HEK293 (cell line): Measurements from ENCODE around the gene NCAPD3.

Source experiments
- CTCF ChIA-PET: fragments of 350-600 bp; formaldehyde crosslinking; extraction: SDS; loops from one replicate; lab custom pipeline; 2021; ENCODE audit warnings: antibody characterized with exemption; lab: Yijun Ruan, JAX
- POLR2A ChIA-PET: fragments of 300-600 bp; formaldehyde crosslinking; extraction: SDS; loops from one replicate; lab custom pipeline; 2020; ENCODE audit warnings: antibody characterized with exemption, inconsistent platforms; lab: Yijun Ruan, JAX
- H3K27ac ChIP-seq: fragments of 200-500 bp; sonication (Bioruptor generic); 2 replicates; pipeline ENCODE4 v1.5.1; 2014; ENCODE audit warnings: low read depth, low read length, control low read depth, inconsistent platforms; ENCODE audit errors: extremely low read depth
- H3K36me3 ChIP-seq, 2 experiments: fragments of 200-500 bp in 1 of 2; sonication (Bioruptor generic) in 1 of 2; 1 replicate in 1 of 2; 2 replicates in 1 of 2; pipeline ENCODE4 v1.5.1; 2014 to 2017; ENCODE audit warnings: inconsistent platforms in 2 of 2, low read length in 2 of 2; ENCODE audit not compliant: control insufficient read depth in 2 of 2, insufficient read depth in 1 of 2
- H3K4me1 ChIP-seq: fragments of 200-500 bp; sonication (Bioruptor generic); 2 replicates; pipeline ENCODE4 v1.5.1; 2014; ENCODE audit warnings: mild to moderate bottlenecking, low read length, inconsistent platforms; ENCODE audit not compliant: control insufficient read depth, insufficient read depth
- H3K4me3 ChIP-seq: 2 replicates; pipeline ENCODE4 v1.5.1; 2011; ENCODE audit warnings: low read depth, mild to moderate bottlenecking, control low read depth, low read length, moderate library complexity
- H3K9me3 ChIP-seq: fragments of 200-500 bp; sonication (Bioruptor generic); 2 replicates; pipeline ENCODE4 v1.5.1; 2014; ENCODE audit warnings: low read depth, low read length, inconsistent platforms; ENCODE audit not compliant: control insufficient read depth, insufficient read depth
- BCL11A ChIP-seq: fragments of 450-650 bp; formaldehyde crosslinking; IDR thresholded peaks from 2 replicates; pipeline ENCODE4 v1.5.1; 2016; ENCODE audit warnings: low read depth, missing biosample characterization, missing genetic modification characterization
- HOXD13 ChIP-seq: sonication (generic); formaldehyde crosslinking; IDR thresholded peaks from 2 replicates; pipeline ENCODE4 v1.8.0; 2022; ENCODE audit warnings: missing genetic modification reagents, borderline replicate concordance
- SCRT1 ChIP-seq: fragments of 450-650 bp; formaldehyde crosslinking; IDR thresholded peaks from 2 replicates; pipeline ENCODE4 v1.5.1; 2016; ENCODE audit warnings: missing biosample characterization, missing genetic modification characterization, borderline replicate concordance
- SCRT2 ChIP-seq: fragments of 450-650 bp; formaldehyde crosslinking; IDR thresholded peaks from 2 replicates; pipeline ENCODE4 v1.5.1; 2016; ENCODE audit warnings: missing biosample characterization, missing genetic modification characterization
- ZBTB7A ChIP-seq: fragments of 450-650 bp; formaldehyde crosslinking; IDR thresholded peaks from 2 replicates; pipeline ENCODE4 v1.5.1; 2016; ENCODE audit warnings: low read depth, missing biosample characterization, missing genetic modification characterization
- ZNF184 ChIP-seq: fragments of 450-650 bp; IDR thresholded peaks from 2 replicates; pipeline ENCODE4 v1.5.1; 2018; ENCODE audit warnings: missing biosample characterization, mild to moderate bottlenecking, missing genetic modification characterization
- ZNF391 ChIP-seq: fragments of 450-650 bp; formaldehyde crosslinking; IDR thresholded peaks from 2 replicates; pipeline ENCODE4 v1.5.1; 2016; ENCODE audit warnings: low read depth, missing biosample characterization, missing genetic modification characterization, borderline replicate concordance
- ZNF521 ChIP-seq: fragments of 450-650 bp; formaldehyde crosslinking; IDR thresholded peaks from 2 replicates; pipeline ENCODE4 v1.5.1; 2017; ENCODE audit warnings: missing biosample characterization, mild to moderate bottlenecking, missing genetic modification characterization
- ZNF623 ChIP-seq: fragments of 450-650 bp; formaldehyde crosslinking; IDR thresholded peaks from 2 replicates; pipeline ENCODE4 v1.5.1; 2016; ENCODE audit warnings: missing biosample characterization, missing genetic modification characterization
- ZNF626 ChIP-seq: fragments of 450-650 bp; sonication (Bioruptor Pico); formaldehyde crosslinking; IDR thresholded peaks from 2 replicates; pipeline ENCODE4 v1.5.1; 2018; ENCODE audit warnings: missing biosample characterization, missing genetic modification characterization, inconsistent platforms
- ZNF629 ChIP-seq: fragments of 450-650 bp; formaldehyde crosslinking; IDR thresholded peaks from 2 replicates; pipeline ENCODE4 v1.5.1; 2017; ENCODE audit warnings: missing biosample characterization, missing genetic modification characterization
- ZNF658 ChIP-seq: fragments of 450-650 bp; formaldehyde crosslinking; IDR thresholded peaks from 2 replicates; pipeline ENCODE4; 2016; ENCODE audit warnings: missing biosample characterization, missing genetic modification characterization
- ZNF830 ChIP-seq: fragments of 450-650 bp; IDR thresholded peaks from 2 replicates; pipeline ENCODE4 v1.5.0; 2018; ENCODE audit warnings: missing biosample characterization, missing genetic modification characterization, low read depth, mild to moderate bottlenecking, moderate library complexity
- TF ChIP-seq, protein P1 (sequence below): fragments of 450-650 bp; formaldehyde crosslinking; IDR thresholded peaks from 2 replicates; pipeline ENCODE4 v1.5.1; 2016; ENCODE audit warnings: missing biosample characterization, missing genetic modification characterization
- TF ChIP-seq, protein P2 (sequence below): fragments of 450-650 bp; formaldehyde crosslinking; IDR thresholded peaks from 2 replicates; pipeline ENCODE4 v1.5.1; 2016; ENCODE audit warnings: missing biosample characterization, missing genetic modification characterization, borderline replicate concordance
- TF ChIP-seq, protein P3 (sequence below): fragments of 450-650 bp; formaldehyde crosslinking; IDR thresholded peaks from 2 replicates; pipeline ENCODE4 v1.5.0; 2017; ENCODE audit warnings: missing biosample characterization, missing genetic modification characterization, borderline replicate concordance
- TF ChIP-seq, protein P4 (sequence below): fragments of 450-650 bp; formaldehyde crosslinking; IDR thresholded peaks from 2 replicates; pipeline ENCODE4 v1.5.1; 2017; ENCODE audit warnings: missing biosample characterization, missing genetic modification characterization
- TF ChIP-seq, protein P5 (sequence below): fragments of 450-650 bp; formaldehyde crosslinking; conservative IDR thresholded peaks from 2 replicates; pipeline ENCODE4 v1.5.1; 2016; ENCODE audit warnings: low read depth, missing biosample characterization, missing genetic modification characterization

NCAPD3 gene

DNA sequence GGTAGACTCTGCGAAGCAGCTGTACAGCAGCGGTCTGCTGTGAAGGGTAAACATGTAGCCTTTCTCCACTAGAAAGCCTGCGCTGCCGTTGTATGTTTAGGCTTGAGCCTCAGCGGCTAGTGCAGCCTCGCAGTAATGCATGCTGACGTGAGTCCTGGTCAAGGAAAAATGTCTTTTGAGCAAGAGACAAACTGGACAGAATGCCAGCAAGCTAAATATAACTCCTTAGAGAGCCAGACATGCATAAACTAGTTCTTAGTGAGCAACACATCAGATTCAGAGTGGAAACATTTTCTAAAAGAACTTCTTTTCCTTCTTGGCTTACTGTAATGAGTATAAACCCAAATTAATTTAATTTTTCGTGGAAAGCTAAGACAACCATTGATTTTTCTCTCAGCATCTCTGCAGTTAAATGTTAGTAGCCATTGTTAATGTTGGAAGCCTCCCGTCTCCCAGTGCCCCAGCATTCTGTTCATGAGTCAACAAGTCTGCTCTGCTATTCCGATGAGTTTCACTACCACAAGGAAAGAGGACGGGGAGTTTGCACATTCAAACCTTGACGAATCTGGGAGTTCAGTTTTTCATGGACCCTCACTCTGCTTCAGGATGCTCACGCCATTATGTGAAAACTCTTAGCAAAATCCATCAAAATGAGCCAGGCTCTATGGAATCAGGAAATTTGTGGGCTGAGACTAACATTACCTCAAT lies 103.5 kb downstream of the NCAPD3 start:
- ChIA-PET POLR2A (no interaction called here), CTCF (interaction anchor here (0.6 to 0.8 kb wide), 2 partner anchors 17 to 230 kb away, joined by 3 to 4 read pairs; no protein-coding TSS in a partner anchor)
- no peaks in the 10 kb centered on the region for H3K9me3 ChIP-seq
- TF ChIP-seq ZNF626 (tag by site-specific recombination) (no peak), ZNF623 (tag by site-specific recombination) (no peak), ZNF830 (tag by site-specific recombination) (no peak), ZBTB7A (tag by site-specific recombination) (no peak), BCL11A (no peak), ZNF391 (tag by site-specific recombination) (no peak)
- TF ChIP-seq, protein P1, sequence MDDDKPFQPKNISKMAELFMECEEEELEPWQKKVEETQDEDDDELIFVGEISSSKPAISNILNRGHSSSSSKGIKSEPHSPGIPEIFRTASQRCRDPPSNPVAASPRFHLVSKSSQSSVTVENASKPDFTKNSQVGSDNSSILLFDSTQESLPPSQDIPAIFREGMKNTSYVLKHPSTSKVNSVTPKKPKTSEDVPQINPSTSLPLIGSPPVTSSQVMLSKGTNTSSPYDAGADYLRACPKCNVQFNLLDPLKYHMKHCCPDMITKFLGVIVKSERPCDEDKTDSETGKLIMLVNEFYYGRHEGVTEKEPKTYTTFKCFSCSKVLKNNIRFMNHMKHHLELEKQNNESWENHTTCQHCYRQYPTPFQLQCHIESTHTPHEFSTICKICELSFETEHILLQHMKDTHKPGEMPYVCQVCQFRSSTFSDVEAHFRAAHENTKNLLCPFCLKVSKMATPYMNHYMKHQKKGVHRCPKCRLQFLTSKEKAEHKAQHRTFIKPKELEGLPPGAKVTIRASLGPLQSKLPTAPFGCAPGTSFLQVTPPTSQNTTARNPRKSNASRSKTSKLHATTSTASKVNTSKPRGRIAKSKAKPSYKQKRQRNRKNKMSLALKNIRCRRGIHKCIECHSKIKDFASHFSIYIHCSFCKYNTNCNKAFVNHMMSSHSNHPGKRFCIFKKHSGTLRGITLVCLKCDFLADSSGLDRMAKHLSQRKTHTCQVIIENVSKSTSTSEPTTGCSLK (tag by site-specific recombination) = no peak
- TF ChIP-seq, protein P2, sequence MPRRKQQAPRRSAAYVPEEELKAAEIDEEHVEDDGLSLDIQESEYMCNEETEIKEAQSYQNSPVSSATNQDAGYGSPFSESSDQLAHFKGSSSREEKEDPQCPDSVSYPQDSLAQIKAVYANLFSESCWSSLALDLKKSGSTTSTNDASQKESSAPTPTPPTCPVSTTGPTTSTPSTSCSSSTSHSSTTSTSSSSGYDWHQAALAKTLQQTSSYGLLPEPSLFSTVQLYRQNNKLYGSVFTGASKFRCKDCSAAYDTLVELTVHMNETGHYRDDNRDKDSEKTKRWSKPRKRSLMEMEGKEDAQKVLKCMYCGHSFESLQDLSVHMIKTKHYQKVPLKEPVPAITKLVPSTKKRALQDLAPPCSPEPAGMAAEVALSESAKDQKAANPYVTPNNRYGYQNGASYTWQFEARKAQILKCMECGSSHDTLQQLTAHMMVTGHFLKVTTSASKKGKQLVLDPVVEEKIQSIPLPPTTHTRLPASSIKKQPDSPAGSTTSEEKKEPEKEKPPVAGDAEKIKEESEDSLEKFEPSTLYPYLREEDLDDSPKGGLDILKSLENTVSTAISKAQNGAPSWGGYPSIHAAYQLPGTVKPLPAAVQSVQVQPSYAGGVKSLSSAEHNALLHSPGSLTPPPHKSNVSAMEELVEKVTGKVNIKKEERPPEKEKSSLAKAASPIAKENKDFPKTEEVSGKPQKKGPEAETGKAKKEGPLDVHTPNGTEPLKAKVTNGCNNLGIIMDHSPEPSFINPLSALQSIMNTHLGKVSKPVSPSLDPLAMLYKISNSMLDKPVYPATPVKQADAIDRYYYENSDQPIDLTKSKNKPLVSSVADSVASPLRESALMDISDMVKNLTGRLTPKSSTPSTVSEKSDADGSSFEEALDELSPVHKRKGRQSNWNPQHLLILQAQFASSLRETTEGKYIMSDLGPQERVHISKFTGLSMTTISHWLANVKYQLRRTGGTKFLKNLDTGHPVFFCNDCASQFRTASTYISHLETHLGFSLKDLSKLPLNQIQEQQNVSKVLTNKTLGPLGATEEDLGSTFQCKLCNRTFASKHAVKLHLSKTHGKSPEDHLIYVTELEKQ (tag by site-specific recombination) = no peak
- TF ChIP-seq, protein P3, sequence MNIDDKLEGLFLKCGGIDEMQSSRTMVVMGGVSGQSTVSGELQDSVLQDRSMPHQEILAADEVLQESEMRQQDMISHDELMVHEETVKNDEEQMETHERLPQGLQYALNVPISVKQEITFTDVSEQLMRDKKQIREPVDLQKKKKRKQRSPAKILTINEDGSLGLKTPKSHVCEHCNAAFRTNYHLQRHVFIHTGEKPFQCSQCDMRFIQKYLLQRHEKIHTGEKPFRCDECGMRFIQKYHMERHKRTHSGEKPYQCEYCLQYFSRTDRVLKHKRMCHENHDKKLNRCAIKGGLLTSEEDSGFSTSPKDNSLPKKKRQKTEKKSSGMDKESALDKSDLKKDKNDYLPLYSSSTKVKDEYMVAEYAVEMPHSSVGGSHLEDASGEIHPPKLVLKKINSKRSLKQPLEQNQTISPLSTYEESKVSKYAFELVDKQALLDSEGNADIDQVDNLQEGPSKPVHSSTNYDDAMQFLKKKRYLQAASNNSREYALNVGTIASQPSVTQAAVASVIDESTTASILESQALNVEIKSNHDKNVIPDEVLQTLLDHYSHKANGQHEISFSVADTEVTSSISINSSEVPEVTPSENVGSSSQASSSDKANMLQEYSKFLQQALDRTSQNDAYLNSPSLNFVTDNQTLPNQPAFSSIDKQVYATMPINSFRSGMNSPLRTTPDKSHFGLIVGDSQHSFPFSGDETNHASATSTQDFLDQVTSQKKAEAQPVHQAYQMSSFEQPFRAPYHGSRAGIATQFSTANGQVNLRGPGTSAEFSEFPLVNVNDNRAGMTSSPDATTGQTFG (tag by site-specific recombination) = no peak
- H3K27ac ChIP-seq = no peak overlapping the region
- H3K36me3 ChIP-seq = no peaks in the 10 kb centered on the region
- H3K4me3 ChIP-seq = no peak overlapping the region
- no peaks in the 10 kb centered on the region for H3K4me1 ChIP-seq

DNA sequence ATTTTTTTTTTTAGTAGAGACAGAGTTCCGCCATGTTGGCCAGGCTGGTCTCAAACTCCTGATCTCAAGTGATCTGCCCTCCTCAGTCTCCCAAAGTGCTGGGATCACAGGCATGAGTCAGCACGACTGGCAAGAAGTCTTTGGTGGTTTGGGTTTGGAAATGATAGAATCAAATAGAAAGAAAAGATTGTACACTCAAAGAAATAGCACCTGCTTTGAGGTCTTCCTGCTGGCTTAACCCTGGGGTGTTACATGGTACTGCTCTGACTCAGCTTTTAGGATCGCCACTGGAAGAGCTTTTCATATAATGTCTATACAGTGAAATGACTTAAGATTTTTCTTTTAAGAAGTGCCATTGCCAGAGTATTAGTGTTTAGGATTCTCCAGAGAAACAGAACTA lies 104.7 kb downstream of the NCAPD3 start:
- ChIA-PET CTCF (no interaction called here), POLR2A (no interaction called here)
- no peaks in the 10 kb centered on the region for H3K4me1 ChIP-seq
- H3K27ac ChIP-seq = no peak overlapping the region
- H3K9me3 ChIP-seq = no peaks in the 10 kb centered on the region
- H3K36me3 ChIP-seq = no peaks in the 10 kb centered on the region
- H3K4me3 ChIP-seq = no peak overlapping the region
- TF ChIP-seq SCRT1 (tag by site-specific recombination) (no peak), ZNF184 (no peak), ZNF629 (tag by site-specific recombination) (no peak), ZNF658 (tag by site-specific recombination) (no peak), HOXD13 (CRISPR knock-in tag) (no peak), SCRT2 (tag by site-specific recombination) (no peak), ZNF521 (tag by site-specific recombination) (no peak)
- TF ChIP-seq, protein P4, sequence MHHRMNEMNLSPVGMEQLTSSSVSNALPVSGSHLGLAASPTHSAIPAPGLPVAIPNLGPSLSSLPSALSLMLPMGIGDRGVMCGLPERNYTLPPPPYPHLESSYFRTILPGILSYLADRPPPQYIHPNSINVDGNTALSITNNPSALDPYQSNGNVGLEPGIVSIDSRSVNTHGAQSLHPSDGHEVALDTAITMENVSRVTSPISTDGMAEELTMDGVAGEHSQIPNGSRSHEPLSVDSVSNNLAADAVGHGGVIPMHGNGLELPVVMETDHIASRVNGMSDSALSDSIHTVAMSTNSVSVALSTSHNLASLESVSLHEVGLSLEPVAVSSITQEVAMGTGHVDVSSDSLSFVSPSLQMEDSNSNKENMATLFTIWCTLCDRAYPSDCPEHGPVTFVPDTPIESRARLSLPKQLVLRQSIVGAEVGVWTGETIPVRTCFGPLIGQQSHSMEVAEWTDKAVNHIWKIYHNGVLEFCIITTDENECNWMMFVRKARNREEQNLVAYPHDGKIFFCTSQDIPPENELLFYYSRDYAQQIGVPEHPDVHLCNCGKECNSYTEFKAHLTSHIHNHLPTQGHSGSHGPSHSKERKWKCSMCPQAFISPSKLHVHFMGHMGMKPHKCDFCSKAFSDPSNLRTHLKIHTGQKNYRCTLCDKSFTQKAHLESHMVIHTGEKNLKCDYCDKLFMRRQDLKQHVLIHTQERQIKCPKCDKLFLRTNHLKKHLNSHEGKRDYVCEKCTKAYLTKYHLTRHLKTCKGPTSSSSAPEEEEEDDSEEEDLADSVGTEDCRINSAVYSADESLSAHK = no peak
- TF ChIP-seq, protein P5, sequence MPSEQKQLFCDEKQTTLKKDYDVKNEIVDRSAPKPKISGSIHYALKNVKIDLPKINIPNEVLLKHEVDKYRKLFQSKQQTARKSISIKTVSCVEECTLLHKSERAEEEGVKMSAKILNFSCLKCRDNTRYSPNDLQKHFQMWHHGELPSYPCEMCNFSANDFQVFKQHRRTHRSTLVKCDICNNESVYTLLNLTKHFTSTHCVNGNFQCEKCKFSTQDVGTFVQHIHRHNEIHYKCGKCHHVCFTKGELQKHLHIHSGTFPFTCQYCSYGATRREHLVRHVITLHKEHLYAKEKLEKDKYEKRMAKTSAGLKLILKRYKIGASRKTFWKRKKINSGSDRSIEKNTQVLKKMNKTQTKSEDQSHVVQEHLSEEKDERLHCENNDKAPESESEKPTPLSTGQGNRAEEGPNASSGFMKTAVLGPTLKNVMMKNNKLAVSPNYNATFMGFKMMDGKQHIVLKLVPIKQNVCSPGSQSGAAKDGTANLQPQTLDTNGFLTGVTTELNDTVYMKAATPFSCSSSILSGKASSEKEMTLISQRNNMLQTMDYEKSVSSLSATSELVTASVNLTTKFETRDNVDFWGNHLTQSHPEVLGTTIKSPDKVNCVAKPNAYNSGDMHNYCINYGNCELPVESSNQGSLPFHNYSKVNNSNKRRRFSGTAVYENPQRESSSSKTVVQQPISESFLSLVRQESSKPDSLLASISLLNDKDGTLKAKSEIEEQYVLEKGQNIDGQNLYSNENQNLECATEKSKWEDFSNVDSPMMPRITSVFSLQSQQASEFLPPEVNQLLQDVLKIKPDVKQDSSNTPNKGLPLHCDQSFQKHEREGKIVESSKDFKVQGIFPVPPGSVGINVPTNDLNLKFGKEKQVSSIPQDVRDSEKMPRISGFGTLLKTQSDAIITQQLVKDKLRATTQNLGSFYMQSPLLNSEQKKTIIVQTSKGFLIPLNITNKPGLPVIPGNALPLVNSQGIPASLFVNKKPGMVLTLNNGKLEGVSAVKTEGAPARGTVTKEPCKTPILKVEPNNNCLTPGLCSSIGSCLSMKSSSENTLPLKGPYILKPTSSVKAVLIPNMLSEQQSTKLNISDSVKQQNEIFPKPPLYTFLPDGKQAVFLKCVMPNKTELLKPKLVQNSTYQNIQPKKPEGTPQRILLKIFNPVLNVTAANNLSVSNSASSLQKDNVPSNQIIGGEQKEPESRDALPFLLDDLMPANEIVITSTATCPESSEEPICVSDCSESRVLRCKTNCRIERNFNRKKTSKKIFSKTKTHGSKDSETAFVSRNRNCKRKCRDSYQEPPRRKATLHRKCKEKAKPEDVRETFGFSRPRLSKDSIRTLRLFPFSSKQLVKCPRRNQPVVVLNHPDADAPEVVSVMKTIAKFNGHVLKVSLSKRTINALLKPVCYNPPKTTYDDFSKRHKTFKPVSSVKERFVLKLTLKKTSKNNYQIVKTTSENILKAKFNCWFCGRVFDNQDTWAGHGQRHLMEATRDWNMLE = no peak
